HepG2 (cell line): ENCODE results near the gene SAPCD1. TPM values are rescaled to one million over a fixed set of nuclear protein-coding genes. Genes with fewer than 3 reads are reported as not detected.
A peak's percentile ranks its signal among the peaks of the same experiment; 100 is the strongest.

Source experiments
- ASH2L ChIP-seq: fragments of 300-600, 200-600 bp; sonication (generic); IDR thresholded peaks from 2 replicates; pipeline ENCODE4 v1.7.0; 2017; ENCODE audit warnings: low read depth, mild to moderate bottlenecking, moderate library complexity, mixed read lengths, low read length; ENCODE audit not compliant: insufficient read length
- BCL6 ChIP-seq: IDR thresholded peaks from 2 replicates; pipeline ENCODE4 v1.6.1; 2016; ENCODE audit warnings: missing genetic modification reagents, missing compliant biosample characterization
- BRD4 ChIP-seq: sonication (generic); formaldehyde crosslinking; IDR thresholded peaks from 2 replicates; pipeline ENCODE4 v1.4.0; 2020; ENCODE audit warnings: missing genetic modification reagents
- CEBPG ChIP-seq: IDR thresholded peaks from 2 replicates; pipeline ENCODE4 v1.6.1; 2016
- ETV6 ChIP-seq: sonication (generic); formaldehyde crosslinking; conservative IDR thresholded peaks from 2 replicates; pipeline ENCODE4 v1.4.0; 2020; ENCODE audit warnings: missing genetic modification reagents
- FIP1L1 ChIP-seq: fragments of 200-400 bp; formaldehyde crosslinking; IDR thresholded peaks from 2 replicates; pipeline ENCODE4 v1.6.1; 2018; ENCODE audit warnings: low read depth, mild to moderate bottlenecking, low read length, moderate library complexity, borderline replicate concordance; ENCODE audit not compliant: insufficient read depth
- NFATC3 ChIP-seq: sonication (generic); formaldehyde crosslinking; IDR thresholded peaks from 2 replicates; pipeline ENCODE4 v1.5.1; 2020; ENCODE audit warnings: mild to moderate bottlenecking, missing genetic modification reagents
- PHF5A ChIP-seq: IDR thresholded peaks from one replicate; pipeline ENCODE4 v1.6.1; 2018; ENCODE audit warnings: low read depth, missing genetic modification reagents; ENCODE audit not compliant: unreplicated experiment
- POLR2AphosphoS2 ChIP-seq: IDR thresholded peaks from 2 replicates; pipeline ENCODE4 v1.6.1; 2011; ENCODE audit warnings: low read depth, low read length, improper control_type of control experiment
- PRPF4 ChIP-seq: fragments of 200-400 bp; formaldehyde crosslinking; IDR thresholded peaks from 2 replicates; pipeline ENCODE4 v1.6.1; 2016; ENCODE audit warnings: low read length, low read depth; ENCODE audit not compliant: poor library complexity, severe bottlenecking
- RXRA ChIP-seq: sonication (generic); formaldehyde crosslinking; IDR thresholded peaks from 2 replicates; pipeline ENCODE4 v1.5.1; 2020; ENCODE audit warnings: missing genetic modification reagents
- U2AF1 ChIP-seq: fragments of 200-400 bp; formaldehyde crosslinking; optimal IDR thresholded peaks from 2 replicates; pipeline ENCODE3; 2017; ENCODE audit warnings: mild to moderate bottlenecking, low read depth, low read length
- ZBTB7B ChIP-seq: sonication (generic); formaldehyde crosslinking; IDR thresholded peaks from 2 replicates; pipeline ENCODE4 v1.4.0; 2020; ENCODE audit warnings: missing genetic modification reagents
- ZIK1 ChIP-seq: sonication (generic); formaldehyde crosslinking; IDR thresholded peaks from 2 replicates; pipeline ENCODE4 v1.5.0; 2020; ENCODE audit warnings: mild to moderate bottlenecking, low read depth, missing genetic modification reagents, borderline replicate concordance
- ZMYM3 ChIP-seq: sonication (generic); formaldehyde crosslinking; IDR thresholded peaks from 2 replicates; pipeline ENCODE4 v1.5.1; 2020; ENCODE audit warnings: mild to moderate bottlenecking, missing genetic modification reagents
- ZNF329 ChIP-seq: sonication (generic); formaldehyde crosslinking; IDR thresholded peaks from 2 replicates; pipeline ENCODE4 v1.9.0; 2021; ENCODE audit warnings: low read depth, mild to moderate bottlenecking, missing genetic modification reagents
- ZNF33A ChIP-seq: sonication (generic); formaldehyde crosslinking; IDR thresholded peaks from 2 replicates; pipeline ENCODE4 v1.5.1; 2020; ENCODE audit warnings: missing genetic modification reagents, mild to moderate bottlenecking, moderate library complexity, borderline replicate concordance
- ZNF382 ChIP-seq: sonication (generic); formaldehyde crosslinking; IDR thresholded peaks from 2 replicates; pipeline ENCODE4 v1.5.0; 2020; ENCODE audit warnings: missing genetic modification reagents, mild to moderate bottlenecking, borderline replicate concordance
- ZNF749 ChIP-seq: sonication (generic); formaldehyde crosslinking; IDR thresholded peaks from 2 replicates; pipeline ENCODE4 v1.8.0; 2022; ENCODE audit warnings: mild to moderate bottlenecking, missing genetic modification reagents, moderate library complexity, borderline replicate concordance
- ZNF790 ChIP-seq: sonication (generic); formaldehyde crosslinking; IDR thresholded peaks from 2 replicates; pipeline ENCODE4 v1.8.0; 2022; ENCODE audit warnings: missing genetic modification reagents, mild to moderate bottlenecking, borderline replicate concordance
- ZNF83 ChIP-seq: sonication (generic); formaldehyde crosslinking; IDR thresholded peaks from 2 replicates; pipeline ENCODE4 v1.4.0; 2020; ENCODE audit warnings: missing genetic modification reagents, mild to moderate bottlenecking, borderline replicate concordance
- ZNF839 ChIP-seq: sonication (generic); formaldehyde crosslinking; IDR thresholded peaks from 2 replicates; pipeline ENCODE4 v1.4.0; 2020; ENCODE audit warnings: missing genetic modification reagents, mild to moderate bottlenecking, borderline replicate concordance
- ZNF878 ChIP-seq: sonication (generic); formaldehyde crosslinking; IDR thresholded peaks from 2 replicates; pipeline ENCODE4 v1.8.1; 2023; ENCODE audit warnings: mild to moderate bottlenecking, missing genetic modification reagents, moderate library complexity
- polyA plus RNA-seq, 8 experiments: library from polyadenylated mRNA; depleted of rRNA in 3 of 8; stranded (reverse) in 7 of 8; unstranded in 1 of 8; fragments of >200 nt; fragmentation: Illumina TruSeq in 4 of 8; extraction: Trizol in 4 of 8; gene quantifications; 2 replicates each; pipeline versions ENCODE4 v1.2.1 to v1.2.3, GENCODE V29; 2011 to 2016; ENCODE audit warnings: low read depth in 4 of 8, missing spikeins in 1 of 8, mixed read lengths in 1 of 8; ENCODE audit not compliant: insufficient read depth in 1 of 8
- total RNA-seq, 5 experiments: library from RNA; depleted of rRNA; stranded (reverse); fragments of >200 nt; fragmentation: Illumina TruSeq; extraction: Trizol; gene quantifications; 2 replicates each; pipeline ENCODE4 v1.2.3, GENCODE V29; 2016; ENCODE audit warnings: low read depth in 1 of 5
- TF ChIP-seq, protein P1 (sequence below): sonication (generic); formaldehyde crosslinking; IDR thresholded peaks from 2 replicates; pipeline ENCODE4 v1.4.0; 2020; ENCODE audit warnings: missing genetic modification reagents
- TF ChIP-seq, protein P2 (sequence below): sonication (generic); formaldehyde crosslinking; IDR thresholded peaks from 2 replicates; pipeline ENCODE4 v1.4.0; 2020; ENCODE audit warnings: missing genetic modification reagents

The SAPCD1 gene
- total and polyA plus RNA-seq, 2 of the 13 experiments (the other 11 are each of a cell fraction or from before 2014, with no cell fraction given) = 2.5 to 3.9 TPM

DNA sequence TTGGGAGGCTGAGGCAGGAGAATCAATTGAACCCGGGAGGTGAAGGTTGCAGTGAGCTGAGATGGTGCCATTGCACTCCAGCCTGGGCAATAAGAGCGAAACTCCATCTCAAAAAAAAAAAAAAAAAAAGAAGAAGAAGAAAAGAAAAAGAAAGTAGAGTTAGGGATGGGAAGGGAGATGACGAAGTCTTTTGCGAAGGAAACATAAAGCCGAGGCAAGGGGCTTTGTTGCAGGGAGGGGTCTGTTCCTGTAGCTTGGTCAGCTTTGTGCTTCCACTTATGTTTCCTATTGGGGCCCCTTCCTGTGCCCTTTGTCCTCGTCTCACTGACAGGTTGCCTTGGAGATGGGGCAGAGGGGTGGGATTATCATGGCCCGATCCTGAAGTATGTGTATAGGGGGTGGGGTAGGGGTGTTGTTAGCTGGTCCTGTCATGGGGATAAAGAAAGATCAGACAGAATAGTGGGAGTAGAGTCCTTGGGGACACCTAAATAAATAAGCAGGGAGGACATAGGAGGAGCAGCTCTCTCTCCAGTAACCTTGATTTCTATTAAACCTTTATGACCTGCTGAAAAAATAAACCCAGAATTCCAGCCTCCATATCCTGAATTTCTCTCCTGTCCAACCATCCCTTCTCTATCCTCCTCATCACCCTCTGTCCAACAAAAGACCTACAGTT is 25.0 kb upstream of the SAPCD1 start (continued):
- no peak for TF ChIP-seq FIP1L1
- peak; percentile 61; the same call in 1 of the 2 replicates for TF ChIP-seq ZBTB7B (CRISPR knock-in tag)
- no peak for TF ChIP-seq NFATC3
- TF ChIP-seq ZMYM3 = peak; percentile 31; the same call in 1 of the 2 replicates
- TF ChIP-seq ETV6 = peak; percentile 73; the same call in 1 of the 2 replicates
- TF ChIP-seq ZNF329 = 0 out of 2 replicates have a peak, but pooled peaks have one; percentile 43
- TF ChIP-seq RXRA (CRISPR knock-in tag) = peak; percentile 87; the same call in 1 of the 2 replicates
- TF ChIP-seq, protein P1, sequence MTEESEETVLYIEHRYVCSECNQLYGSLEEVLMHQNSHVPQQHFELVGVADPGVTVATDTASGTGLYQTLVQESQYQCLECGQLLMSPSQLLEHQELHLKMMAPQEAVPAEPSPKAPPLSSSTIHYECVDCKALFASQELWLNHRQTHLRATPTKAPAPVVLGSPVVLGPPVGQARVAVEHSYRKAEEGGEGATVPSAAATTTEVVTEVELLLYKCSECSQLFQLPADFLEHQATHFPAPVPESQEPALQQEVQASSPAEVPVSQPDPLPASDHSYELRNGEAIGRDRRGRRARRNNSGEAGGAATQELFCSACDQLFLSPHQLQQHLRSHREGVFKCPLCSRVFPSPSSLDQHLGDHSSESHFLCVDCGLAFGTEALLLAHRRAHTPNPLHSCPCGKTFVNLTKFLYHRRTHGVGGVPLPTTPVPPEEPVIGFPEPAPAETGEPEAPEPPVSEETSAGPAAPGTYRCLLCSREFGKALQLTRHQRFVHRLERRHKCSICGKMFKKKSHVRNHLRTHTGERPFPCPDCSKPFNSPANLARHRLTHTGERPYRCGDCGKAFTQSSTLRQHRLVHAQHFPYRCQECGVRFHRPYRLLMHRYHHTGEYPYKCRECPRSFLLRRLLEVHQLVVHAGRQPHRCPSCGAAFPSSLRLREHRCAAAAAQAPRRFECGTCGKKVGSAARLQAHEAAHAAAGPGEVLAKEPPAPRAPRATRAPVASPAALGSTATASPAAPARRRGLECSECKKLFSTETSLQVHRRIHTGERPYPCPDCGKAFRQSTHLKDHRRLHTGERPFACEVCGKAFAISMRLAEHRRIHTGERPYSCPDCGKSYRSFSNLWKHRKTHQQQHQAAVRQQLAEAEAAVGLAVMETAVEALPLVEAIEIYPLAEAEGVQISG (CRISPR knock-in tag) = 0 out of 2 replicates have a peak, but pooled peaks have one; percentile 19
- 0 out of 2 replicates have a peak, but pooled peaks have one; percentile 10 for TF ChIP-seq ZNF83 (CRISPR knock-in tag)
- peak; percentile 79; the same call in 1 of the 2 replicates for TF ChIP-seq POLR2AphosphoS2
- peak; percentile 88 for TF ChIP-seq BCL6
- peak; percentile 54; the same call in 1 of the 2 replicates for TF ChIP-seq ZNF878 (CRISPR knock-in tag)
- 0 out of 2 replicates have a peak, but pooled peaks have one; percentile 23 for TF ChIP-seq ZNF790 (CRISPR knock-in tag)
- no peak for TF ChIP-seq ZNF33A (CRISPR knock-in tag)
- TF ChIP-seq U2AF1 = no peak
- no peak for TF ChIP-seq ZNF749
- peak; percentile 61; the same call in 1 of the 2 replicates for TF ChIP-seq BRD4 (CRISPR knock-in tag)
- TF ChIP-seq ZNF839 (CRISPR knock-in tag) = no peak
- peak; percentile 94 for TF ChIP-seq ASH2L
- peak; percentile 87 for TF ChIP-seq PRPF4
- TF ChIP-seq PHF5A = no peak
- TF ChIP-seq, protein P2, sequence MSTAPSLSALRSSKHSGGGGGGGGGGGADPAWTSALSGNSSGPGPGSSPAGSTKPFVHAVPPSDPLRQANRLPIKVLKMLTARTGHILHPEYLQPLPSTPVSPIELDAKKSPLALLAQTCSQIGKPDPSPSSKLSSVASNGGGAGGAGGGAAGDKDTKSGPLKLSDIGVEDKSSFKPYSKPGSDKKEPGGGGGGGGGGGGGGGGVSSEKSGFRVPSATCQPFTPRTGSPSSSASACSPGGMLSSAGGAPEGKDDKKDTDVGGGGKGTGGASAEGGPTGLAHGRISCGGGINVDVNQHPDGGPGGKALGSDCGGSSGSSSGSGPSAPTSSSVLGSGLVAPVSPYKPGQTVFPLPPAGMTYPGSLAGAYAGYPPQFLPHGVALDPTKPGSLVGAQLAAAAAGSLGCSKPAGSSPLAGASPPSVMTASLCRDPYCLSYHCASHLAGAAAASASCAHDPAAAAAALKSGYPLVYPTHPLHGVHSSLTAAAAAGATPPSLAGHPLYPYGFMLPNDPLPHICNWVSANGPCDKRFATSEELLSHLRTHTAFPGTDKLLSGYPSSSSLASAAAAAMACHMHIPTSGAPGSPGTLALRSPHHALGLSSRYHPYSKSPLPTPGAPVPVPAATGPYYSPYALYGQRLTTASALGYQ (CRISPR knock-in tag) = peak; percentile 87
- 0 out of 2 replicates have a peak, but pooled peaks have one; percentile 66 for TF ChIP-seq ZIK1 (CRISPR knock-in tag)
- no peak for TF ChIP-seq ZNF382 (CRISPR knock-in tag)
- peak; percentile 21; the same call in 1 of the 2 replicates for TF ChIP-seq CEBPG (CRISPR knock-in tag)
